A673 (cell line): ENCODE measurements around the gene C10orf105. TPM values are rescaled to one million over a fixed set of nuclear protein-coding genes. Genes with fewer than 3 reads are reported as not detected.

ENCODE experiments used
- BruUV-seq: library from RNA; stranded (reverse); fragments of 400-500 nt; replicated peaks from 2 replicates; lab custom pipeline; 2021; lab: Mats Ljungman, UMichigan
- CTCF ChIA-PET: fragments of 300-600 bp; sonication (Branson Sonifier 250); formaldehyde crosslinking; loops from one replicate; lab custom pipeline; 2022; ENCODE audit warnings: antibody characterized with exemption; lab: Charles Lee
- POLR2A ChIA-PET: fragments of 300-600 bp; sonication (Branson Sonifier 250); formaldehyde crosslinking; loops from one replicate; lab custom pipeline; 2022; ENCODE audit warnings: antibody characterized with exemption; ENCODE audit not compliant: low non-redundant PET; lab: Charles Lee
- DNase-seq: peaks from one replicate; pipeline ENCODE4 v3.0.0-alpha.2; 2015; ENCODE audit warnings: low spot score
- H3K27ac ChIP-seq: fragments of 200-600 bp; sonication (generic); 2 replicates; pipeline ENCODE4 v1.5.1; 2016; ENCODE audit warnings: mixed run types, low read depth, mild to moderate bottlenecking, mixed read lengths, antibody characterized with exemption, low read length; ENCODE audit not compliant: poor library complexity, severe bottlenecking
- H3K27me3 ChIP-seq: fragments of 200-600 bp; sonication (generic); replicated peaks from 2 replicates; pipeline ENCODE4 v1.6.1; 2017; ENCODE audit warnings: mixed run types, low read depth, mild to moderate bottlenecking, mixed read lengths, antibody characterized with exemption, low read length; ENCODE audit not compliant: insufficient read depth, poor library complexity
- H3K36me3 ChIP-seq: fragments of 200-600 bp; sonication (generic); 2 replicates; pipeline ENCODE4 v1.6.1; 2016; ENCODE audit warnings: mixed run types, mild to moderate bottlenecking, mixed read lengths, antibody characterized with exemption, low read length; ENCODE audit not compliant: insufficient read depth, poor library complexity, severe bottlenecking
- H3K4me1 ChIP-seq: fragments of 200-600 bp; sonication (generic); 2 replicates; pipeline ENCODE4 v1.6.1; 2017; ENCODE audit warnings: mixed run types, mild to moderate bottlenecking, mixed read lengths, antibody characterized with exemption, low read length; ENCODE audit not compliant: insufficient read depth, poor library complexity, severe bottlenecking
- H3K4me3 ChIP-seq: fragments of 200-600 bp; sonication (generic); 2 replicates; pipeline ENCODE4 v1.5.1; 2016; ENCODE audit warnings: low read depth, mixed run types, mild to moderate bottlenecking, mixed read lengths, low read length; ENCODE audit not compliant: poor library complexity, severe bottlenecking
- H3K9me3 ChIP-seq: fragments of 200-600 bp; sonication (generic); 2 replicates; pipeline ENCODE4 v1.6.1; 2016; ENCODE audit warnings: mixed run types, low read depth, mild to moderate bottlenecking, mixed read lengths, antibody characterized with exemption, low read length; ENCODE audit not compliant: poor library complexity, severe bottlenecking
- EZH2 ChIP-seq: fragments of 200-600 bp; sonication (generic); IDR thresholded peaks from 2 replicates; pipeline ENCODE4 v1.6.1; 2017; ENCODE audit warnings: borderline replicate concordance, low read depth, mild to moderate bottlenecking, mixed read lengths, antibody characterized with exemption, low read length; ENCODE audit not compliant: poor library complexity, severe bottlenecking
- intact Hi-C: fragments of 100-400 bp; cut with micrococcal nuclease; formaldehyde crosslinking; loops from one replicate; pipeline ENCODE4 v1.10.0; 2022; ENCODE audit not compliant: unreplicated experiment
- total RNA-seq: library from RNA; stranded (reverse); gene quantifications from 2 replicates; pipeline ENCODE4 v1.2.3, GENCODE V29; 2021
- TF ChIP-seq, protein P1 (sequence below): fragments of 300-800, 200-600 bp; sonication (generic); conservative IDR thresholded peaks from 2 replicates; pipeline ENCODE4 v1.5.1; 2017; ENCODE audit warnings: low read depth, mild to moderate bottlenecking, antibody characterized with exemption, low read length, moderate library complexity, mixed read lengths

Gene C10orf105
- total RNA-seq, 1 experiment from 2014 or later, result not detected

DNA sequence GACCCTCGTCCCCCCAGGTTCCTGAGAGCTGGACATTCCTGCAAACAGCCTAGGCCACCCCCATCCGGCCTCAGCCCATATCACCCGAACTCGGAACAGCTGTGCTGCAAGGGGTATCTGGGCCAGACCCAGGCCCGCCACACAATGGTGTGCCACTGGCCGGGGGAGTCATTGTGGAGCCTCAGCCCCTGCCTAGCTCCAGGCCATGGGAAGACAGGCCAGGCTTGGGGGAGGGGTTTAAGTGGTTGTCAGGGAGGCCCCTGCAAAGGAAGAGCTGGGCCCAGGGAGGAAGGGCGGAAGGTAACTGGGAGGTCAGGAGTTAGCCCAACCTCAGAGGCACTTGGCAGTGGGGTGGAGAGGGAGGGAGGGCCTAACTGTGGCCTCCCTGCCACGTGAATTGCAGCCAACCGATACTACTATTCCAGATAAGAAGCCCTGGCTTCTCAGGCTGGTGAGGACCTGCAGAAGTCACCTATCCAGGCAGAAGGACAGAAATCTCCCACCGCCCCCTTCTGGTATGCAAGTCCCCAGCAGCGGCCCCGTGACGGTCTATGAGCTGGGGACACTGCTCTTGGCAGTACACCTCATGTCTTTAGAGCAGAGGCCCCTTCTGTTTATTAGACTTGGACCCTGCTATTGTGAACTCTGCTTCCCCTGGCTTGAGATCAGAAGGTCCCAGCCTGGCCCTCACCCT is 26.9 kb upstream of the C10orf105 start:
- TF ChIP-seq EZH2, result no peak
- TF ChIP-seq, protein P1, sequence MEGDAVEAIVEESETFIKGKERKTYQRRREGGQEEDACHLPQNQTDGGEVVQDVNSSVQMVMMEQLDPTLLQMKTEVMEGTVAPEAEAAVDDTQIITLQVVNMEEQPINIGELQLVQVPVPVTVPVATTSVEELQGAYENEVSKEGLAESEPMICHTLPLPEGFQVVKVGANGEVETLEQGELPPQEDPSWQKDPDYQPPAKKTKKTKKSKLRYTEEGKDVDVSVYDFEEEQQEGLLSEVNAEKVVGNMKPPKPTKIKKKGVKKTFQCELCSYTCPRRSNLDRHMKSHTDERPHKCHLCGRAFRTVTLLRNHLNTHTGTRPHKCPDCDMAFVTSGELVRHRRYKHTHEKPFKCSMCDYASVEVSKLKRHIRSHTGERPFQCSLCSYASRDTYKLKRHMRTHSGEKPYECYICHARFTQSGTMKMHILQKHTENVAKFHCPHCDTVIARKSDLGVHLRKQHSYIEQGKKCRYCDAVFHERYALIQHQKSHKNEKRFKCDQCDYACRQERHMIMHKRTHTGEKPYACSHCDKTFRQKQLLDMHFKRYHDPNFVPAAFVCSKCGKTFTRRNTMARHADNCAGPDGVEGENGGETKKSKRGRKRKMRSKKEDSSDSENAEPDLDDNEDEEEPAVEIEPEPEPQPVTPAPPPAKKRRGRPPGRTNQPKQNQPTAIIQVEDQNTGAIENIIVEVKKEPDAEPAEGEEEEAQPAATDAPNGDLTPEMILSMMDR, result no peak
- BruUV-seq, result no TSS peak
- Histone ChIP-seq H3K9me3 (no peaks in the 10 kb centered on the region), H3K27me3 (no peaks in the 10 kb centered on the region), H3K27ac (no peak overlapping the region), H3K4me1 (no peaks in the 10 kb centered on the region), H3K4me3 (no peak overlapping the region), H3K36me3 (no peaks in the 10 kb centered on the region)
- no peak for DNase-seq
- ChIA-PET CTCF (no interaction called here), POLR2A (interaction anchor here (0.6 kb wide), 1 partner anchor 19 kb away, joined by 3 read pairs; no protein-coding TSS in a partner anchor)
- intact Hi-C loops, result no loop called here

DNA sequence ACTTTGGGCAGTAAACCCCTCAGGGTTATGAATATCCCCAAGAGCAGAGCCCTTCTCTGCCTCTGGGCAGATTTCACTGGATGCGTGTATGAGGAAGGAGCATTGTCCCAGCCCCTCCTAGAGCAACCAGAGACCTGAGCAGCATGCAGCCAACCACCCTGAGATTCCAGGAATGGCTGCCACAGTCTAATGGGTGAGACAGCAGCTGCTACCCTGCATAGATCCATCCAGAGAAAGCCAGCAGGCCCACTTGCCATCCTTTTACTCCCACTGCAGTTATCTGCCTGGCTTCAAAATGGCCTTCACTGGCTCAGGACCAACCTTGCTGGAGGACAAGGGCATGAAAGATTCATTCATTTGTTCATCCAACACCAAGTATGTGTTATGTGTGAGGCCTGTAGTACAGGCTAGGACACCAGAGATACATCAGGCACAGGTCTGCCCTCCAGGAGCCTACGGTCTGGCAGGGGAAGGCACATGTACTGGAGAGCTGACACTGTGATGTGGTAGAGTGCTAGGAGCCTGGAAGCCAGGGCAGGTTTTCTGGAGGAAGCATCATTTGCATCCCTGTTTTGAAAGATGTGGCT is 26.2 kb upstream of the C10orf105 start:
- H3K36me3 ChIP-seq, result no peaks in the 10 kb centered on the region
- POLR2A ChIA-PET, result interaction anchor here (0.6 kb wide), 1 partner anchor 20 kb away, joined by 3 read pairs; no protein-coding TSS in a partner anchor
- CTCF ChIA-PET, result no interaction called here
- H3K4me1 ChIP-seq, result no peaks in the 10 kb centered on the region
- intact Hi-C loops, result no loop called here
- H3K4me3 ChIP-seq, result no peak overlapping the region
- no peaks in the 10 kb centered on the region for H3K9me3 ChIP-seq
- no peak for TF ChIP-seq EZH2
- TF ChIP-seq, protein P1, result no peak
- DNase-seq, result no peak
- no peak overlapping the region for H3K27ac ChIP-seq
- H3K27me3 ChIP-seq, result no peaks in the 10 kb centered on the region
- no TSS peak for BruUV-seq

DNA sequence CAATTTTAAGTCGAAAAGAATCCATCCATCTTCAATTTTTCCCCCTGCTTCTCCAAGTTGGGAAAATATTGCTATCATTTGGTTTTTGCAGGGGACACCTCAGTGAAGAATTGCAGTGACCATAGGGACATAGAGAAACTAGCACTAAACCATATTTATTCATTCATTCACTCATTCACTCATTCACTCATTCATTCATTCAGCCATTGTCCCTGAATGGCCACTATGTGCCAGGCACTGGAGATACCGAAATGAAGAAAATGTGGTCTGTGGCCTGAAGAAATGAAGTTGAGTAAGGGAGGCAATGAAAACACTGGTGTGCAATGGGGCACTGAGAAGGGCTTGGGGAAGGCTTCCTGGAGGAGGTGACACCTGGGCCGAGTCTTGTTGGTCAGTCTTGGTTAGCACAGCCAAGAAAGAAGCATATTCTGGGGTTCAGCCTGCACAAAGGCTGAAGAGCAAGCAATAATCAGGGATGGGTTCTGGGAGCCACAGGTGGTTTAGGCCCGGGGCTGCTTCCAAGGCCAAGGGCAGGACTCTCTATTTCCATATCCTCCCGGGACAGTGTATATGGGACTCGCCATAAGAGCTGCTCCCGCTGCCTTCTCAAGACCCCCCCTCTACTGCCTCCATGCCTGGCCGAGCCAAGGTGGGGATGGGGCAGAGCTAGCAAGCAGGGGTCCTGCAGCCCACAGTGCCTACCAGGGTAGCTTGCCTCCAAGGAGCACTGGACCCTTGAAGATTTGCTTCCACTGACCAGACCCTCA is 25.5 kb upstream of the C10orf105 start:
- H3K9me3 ChIP-seq, result no peaks in the 10 kb centered on the region
- TF ChIP-seq, protein P1, result no peak
- TF ChIP-seq EZH2, result no peak
- BruUV-seq, result no TSS peak
- intact Hi-C loops, result no loop called here
- H3K36me3 ChIP-seq, result no peaks in the 10 kb centered on the region
- H3K27me3 ChIP-seq, result no peaks in the 10 kb centered on the region
- no peak for DNase-seq
- H3K4me1 ChIP-seq, result no peaks in the 10 kb centered on the region
- POLR2A ChIA-PET, result no interaction called here
- H3K27ac ChIP-seq, result no peak overlapping the region
- CTCF ChIA-PET, result no interaction called here
- H3K4me3 ChIP-seq, result no peak overlapping the region
